HFF-Myc (cell line): ENCODE data around the gene RAB33A.
"Not testable (repeated sequence)": the region's sequence is repeated elsewhere in the genome, so short reads cannot be mapped to it uniquely, and the experiment has no call there.

Source experiments
- DNase-seq: peaks from one replicate; pipeline ENCODE4 v3.0.0-alpha.2; 2011; ENCODE audit warnings: low read depth; ENCODE audit errors: extremely low read depth
- H3K4me3 ChIP-seq: replicated peaks from 2 replicates; pipeline ENCODE4 v1.5.1; 2011; ENCODE audit warnings: low read depth, mild to moderate bottlenecking, control low read depth, low read length
- CTCF ChIP-seq: IDR thresholded peaks from 2 replicates; pipeline ENCODE4 v1.5.1; 2012; ENCODE audit warnings: mild to moderate bottlenecking, low read depth, low read length, control low read depth; ENCODE audit errors: missing control alignments

RAB33A gene

DNA sequence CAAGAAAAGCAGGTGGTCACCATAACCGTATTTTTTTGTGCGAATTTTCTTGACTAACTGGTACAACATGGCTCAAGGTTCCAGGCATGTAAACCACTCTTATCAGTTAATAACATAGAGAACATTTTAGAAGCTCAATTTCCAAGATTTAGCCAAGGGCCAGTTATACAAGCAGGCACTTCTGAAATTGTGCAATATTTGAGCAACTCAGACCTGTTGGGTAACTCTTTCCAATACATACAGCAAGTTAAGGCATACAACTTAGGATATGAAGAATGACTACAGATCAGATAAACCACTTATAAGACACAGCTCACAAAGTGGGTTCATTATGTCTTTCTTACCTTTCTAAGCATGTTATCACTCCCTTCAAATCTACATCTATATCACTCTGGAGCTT is 53.0 kb downstream of the RAB33A start:
- DNase-seq = no peak
- no peak for TF ChIP-seq CTCF
- no peak overlapping the region for H3K4me3 ChIP-seq

DNA sequence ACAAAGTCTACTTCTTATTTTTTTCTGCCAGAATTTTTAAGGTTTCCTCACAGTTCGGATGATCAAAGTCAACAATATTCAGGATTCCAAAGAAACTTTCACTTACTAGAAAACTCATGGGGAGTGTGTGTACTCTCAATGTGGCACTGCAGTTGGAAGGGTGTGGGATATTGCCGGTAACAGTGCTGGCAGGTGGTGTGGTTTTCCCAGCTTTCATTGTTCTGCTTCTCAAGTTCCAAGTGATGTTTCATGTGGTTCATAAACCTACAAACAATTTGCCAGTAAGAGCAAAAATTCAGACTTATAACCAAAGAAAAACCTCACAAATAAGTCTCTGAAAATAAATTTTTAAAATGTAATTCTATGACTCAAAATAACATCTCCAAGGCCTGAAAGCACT is 57.1 kb downstream of the RAB33A start:
- H3K4me3 ChIP-seq = no peak overlapping the region
- DNase-seq = no peak
- no peak for TF ChIP-seq CTCF

DNA sequence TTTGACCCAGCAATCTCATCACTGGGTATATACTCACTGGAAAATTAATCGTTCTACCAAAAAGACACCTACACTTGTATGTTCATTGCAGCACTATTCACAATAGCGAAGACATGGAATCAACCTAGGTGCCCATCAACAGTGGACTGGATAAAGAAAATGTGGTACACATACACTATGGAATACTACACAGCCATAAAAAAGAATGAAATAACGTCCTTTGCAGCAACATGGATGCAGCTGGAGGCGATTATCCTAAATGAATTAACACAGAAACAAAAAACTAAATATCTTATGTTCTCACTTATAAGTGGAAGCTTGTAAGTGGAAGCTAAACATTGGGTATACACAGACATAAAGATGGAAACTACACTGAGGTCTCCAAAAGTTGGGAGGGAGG is 59.4 kb downstream of the RAB33A start:
- not testable (repeated sequence) for H3K4me3 ChIP-seq, DNase-seq
